HG02973 (cell line): ENCODE measurements around the gene C11orf21.
"Not testable (repeated sequence)": the region's sequence is repeated elsewhere in the genome, so short reads cannot be mapped to it uniquely, and the experiment has no call there.

Experiments
- ATAC-seq: cut with Tn5 transposase; IDR thresholded peaks from one replicate; pipeline ENCODE4 v1.9.1; 2021; ENCODE audit warnings: moderate library complexity; ENCODE audit not compliant: unreplicated experiment

The C11orf21 gene

DNA sequence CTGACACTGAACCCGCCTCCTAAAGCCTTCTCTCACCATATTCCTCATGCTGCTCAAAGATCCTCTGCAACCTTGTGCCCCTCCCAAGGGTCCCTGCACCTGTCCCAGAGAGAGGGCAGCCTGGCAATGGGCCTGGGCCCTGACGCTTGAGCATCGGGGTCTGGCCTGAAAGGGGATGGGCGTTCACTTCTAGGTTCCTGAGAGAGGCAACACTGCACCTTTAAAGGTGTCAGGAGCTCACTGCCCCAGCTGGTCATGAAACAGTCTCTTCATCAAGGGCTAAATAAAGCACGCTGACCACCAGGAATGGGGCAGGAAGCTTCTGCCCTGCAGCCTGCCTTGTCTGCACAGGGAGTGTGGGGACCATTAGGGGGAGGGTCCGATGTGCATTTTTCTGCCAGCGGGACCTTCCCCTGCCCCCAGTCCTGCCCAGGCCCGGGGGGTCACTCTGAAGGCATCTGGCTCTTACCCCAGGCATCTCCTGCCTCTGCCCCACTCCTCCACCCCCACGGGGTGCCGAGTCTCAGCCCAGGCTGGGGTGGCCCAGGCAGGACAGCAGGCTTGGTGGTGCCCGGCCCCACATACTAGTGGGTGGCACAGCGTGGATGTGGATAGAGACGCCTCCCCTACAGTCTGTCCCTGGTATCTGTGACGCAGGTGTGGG, 3.5 kb downstream of the C11orf21 start:
- ATAC-seq, result no peak

DNA sequence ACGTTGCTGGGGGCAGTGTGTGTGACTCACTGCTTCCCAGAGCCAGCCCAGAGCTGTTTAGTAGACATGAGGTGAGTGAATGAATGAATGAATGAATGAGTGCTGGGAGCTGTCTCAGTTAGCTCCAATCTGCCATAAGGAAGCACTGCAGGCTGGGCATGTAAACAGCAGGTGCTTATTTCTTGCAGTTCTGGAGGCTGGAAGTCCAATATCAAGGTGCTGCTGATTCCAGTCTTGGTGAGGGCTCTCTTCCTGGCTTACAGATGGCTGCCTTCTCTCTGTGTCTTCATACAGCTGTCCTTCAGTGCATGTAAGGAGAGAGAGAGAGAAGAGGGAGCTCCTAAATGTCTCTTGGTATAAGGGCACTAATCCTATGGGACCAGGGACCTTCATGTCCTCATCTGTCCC, 4.1 kb downstream of the C11orf21 start:
- ATAC-seq, result no peak

DNA sequence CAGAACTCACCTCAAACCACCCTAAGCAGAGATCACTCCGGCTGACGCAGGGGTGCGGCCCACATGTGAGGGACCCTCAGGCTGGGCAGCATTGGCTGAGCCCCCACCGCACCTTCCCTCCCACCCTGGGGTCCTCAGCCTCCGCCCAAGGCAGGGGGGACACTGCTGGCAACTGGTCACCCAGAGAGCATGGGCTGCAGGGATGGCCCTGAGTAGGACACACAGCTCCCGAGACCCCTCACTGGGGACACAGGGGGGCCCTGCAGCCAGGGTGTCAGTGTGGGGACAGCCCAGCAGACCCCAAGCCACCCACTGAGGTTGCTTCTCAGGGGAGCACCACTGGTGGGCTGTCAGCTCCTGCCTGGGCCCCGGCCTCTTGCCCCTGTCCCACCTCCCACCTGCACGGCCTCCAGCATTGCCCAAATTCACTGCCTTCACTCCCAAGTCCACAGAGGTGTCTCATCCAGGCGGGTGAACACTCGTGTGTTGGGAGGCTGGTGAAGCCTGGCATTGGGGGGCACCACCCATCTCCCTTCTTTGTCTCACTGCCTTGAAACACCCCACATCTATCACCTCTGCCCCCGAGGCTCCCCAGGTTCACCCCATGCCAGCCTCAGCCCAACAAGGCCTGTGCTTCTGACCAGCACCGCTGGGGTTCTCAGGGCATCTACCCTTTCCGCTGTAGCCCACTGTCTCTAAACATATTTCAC, 4.7 kb downstream of the C11orf21 start:
- no peak for ATAC-seq

DNA sequence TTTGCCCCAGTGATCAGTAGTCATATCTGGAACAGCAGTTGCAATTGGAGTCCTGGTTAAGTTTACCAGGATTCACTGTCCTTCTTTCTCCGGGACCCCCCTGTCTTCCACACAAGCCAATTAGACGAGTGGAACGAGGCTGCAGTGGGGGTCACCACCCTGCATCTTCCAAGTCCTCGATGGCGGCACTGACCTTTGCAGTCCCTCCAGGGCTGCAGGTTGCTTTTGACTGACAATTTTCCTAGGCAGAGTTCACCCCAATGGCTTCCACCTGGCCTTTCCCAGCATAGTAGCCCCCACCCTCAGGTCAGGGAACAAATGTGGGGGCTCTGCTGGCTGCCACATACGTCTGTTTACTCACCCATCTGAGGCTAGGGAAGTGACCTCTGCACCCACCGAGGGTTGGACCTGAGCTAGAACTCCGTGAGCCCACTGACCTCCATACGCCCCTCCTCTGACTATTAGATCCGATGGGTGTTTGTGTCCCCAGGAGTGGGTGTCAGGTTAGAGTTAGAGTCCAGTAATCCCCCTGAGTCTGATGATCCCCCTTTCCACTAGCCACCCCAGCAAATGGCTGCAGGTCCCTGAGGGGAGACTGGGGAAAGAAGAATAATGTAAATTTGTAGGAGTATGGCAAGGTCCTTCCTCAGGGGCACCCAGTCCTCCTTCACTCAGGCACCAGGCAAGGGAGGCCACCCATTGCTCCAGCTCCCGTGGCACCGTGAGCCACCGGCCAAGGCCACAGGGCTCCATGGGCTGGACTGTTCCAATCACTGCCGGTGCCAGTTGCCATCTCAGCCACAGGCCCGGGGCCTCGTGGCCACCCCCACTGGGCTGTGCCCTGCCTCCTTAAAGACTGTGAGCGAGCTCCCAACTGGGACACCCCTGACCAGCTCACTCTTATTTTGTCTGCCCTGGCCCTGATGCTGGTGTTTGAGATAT, 5.5 kb downstream of the C11orf21 start:
- ATAC-seq, result no peak

DNA sequence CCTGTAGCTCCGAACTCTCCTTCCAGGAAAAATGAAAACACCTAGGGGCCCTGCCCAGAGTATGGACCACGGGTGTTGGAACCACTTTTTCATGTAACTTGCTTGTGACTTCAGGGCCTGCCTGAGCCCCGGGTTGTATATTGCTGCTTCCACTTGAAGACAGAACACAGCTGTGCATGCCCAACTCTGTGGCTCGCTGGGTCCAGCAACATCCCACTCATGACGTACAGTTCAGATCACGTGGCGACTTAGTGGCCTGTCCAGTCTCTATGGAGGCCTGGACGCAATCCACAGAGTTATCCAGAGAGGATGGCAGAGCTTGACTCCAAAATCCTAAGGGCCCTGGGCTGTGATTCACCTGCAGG, 6.8 kb downstream of the C11orf21 start:
- ATAC-seq, result no peak

DNA sequence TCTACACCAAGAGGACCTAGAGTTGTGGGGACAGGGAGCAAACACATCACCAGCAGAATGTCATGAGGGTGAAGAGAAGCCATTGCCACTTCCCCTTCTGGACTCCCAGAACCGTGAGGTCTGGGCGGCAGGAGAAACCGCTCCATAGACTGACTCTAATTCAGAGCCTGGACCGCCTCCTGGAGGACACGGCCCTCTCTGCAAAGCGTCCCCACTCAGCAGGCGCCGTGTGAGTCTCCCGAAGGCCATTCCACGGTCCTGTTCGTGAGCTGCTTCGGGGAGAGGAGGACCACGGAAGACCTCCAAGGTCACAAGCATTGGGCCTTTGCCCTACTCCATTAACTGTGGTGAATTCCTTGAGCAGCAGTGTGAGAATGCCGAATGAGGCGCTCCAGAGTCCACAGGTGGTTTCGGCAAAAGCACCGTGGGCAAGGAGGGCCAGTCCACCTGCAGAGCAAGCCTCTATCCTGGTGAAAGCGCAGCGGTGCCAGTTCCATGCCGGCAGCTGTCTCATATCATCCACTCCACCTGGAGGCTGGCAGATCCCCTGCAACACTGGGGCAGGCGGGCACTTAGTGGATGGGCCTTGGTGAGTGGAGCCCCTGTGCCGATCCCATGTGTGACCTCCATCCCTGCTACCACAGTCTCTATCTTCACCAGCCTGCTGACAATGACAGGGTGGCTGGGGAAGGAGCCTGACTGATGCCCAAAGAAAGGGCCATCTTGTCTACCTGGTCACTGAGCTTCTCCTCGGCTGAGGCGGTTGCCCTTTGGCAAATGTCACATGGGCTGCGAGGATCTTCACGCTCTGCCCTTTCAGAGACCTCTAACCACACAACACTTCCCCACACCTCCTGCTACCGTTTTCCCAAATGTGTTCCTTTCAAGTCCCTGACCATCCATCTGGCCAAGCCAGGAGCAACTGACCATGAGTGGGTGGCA, 7.5 kb downstream of the C11orf21 start:
- no peak for ATAC-seq

DNA sequence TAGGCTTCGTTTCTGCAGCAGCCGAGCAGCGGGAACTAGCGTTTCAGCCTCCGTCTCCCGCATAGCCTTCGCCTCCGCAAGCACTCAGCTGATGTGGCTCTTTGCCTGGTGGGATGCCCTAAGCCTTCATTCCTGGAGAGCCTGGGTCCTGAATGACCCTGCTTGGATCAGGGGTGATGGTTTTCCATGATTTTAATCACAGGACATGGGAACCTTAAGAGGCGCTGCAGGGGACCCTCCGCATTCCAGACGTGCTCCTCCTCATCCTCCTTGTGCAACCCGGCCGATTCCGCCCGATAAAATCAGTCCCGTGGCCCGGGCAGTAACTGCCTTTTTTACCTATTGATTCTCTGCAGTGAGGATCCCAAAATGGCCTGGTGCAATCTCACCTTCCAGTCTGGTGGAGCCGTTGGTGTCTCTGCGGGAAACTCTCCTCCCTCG, 8.2 kb downstream of the C11orf21 start:
- ATAC-seq, result no peak

DNA sequence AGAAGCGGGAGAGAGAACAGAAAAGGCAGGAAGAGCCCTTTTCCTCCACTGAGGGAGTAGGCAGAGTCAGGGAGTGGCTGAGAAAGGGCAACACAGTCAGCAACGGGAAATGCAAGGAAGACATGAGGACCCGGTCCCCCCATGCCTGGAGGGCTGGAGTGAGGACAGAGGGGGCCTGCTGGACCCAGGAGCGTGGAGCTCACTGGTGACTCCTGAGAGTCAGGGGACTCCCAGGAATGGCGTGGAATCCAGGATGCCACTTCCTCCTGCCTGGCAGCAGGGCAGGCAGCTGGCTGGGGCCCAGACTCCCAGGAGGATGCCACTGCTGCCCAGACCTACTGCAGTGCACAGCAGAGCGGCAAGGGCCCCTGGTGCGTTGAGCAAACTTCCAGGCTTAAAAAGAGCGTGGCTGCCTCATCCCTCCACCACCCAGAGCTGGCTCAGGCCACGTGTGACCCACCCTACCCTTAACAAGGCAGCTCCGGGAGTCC, 11.3 kb downstream of the C11orf21 start:
- ATAC-seq, result no peak

DNA sequence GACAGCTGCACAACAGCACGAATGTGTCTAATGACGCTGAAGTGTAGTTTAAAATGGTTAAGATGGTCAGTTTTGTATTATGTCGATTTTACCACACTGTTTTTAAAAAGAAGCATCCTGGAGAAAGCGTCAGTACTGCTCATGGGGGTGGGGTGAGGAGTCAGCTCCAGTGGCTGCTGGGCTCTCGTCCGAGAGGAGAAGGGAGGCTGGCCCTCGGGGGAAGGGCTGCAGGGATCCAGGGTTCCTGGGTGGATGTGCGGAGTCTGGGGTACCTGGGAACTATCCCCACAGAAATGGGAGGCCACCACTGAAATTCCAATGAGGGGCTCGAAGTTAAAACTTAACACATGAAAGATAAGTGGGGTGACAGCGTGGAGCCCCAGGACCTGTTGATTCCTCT, 11.9 kb downstream of the C11orf21 start:
- ATAC-seq, result no peak

DNA sequence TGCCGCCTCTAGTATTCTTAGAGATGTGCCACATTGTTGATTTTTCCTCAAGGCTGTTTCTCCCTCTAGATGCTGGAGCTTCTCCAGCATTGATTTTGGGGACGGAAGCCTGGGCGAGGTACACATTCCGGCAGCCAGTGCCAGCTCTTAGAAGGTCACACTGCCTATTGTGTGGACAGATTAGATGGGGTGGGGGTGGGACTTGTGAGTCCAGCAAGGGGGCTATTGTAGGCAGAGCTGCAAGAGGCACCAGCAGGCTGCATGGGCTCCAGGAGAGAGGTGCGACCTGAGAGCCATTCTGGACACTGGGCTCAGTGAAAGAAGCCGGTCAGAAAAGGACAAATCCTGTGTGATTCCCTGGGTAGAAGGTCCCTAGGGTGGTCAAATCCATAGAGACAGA, 12.4 kb downstream of the C11orf21 start:
- no peak for ATAC-seq

DNA sequence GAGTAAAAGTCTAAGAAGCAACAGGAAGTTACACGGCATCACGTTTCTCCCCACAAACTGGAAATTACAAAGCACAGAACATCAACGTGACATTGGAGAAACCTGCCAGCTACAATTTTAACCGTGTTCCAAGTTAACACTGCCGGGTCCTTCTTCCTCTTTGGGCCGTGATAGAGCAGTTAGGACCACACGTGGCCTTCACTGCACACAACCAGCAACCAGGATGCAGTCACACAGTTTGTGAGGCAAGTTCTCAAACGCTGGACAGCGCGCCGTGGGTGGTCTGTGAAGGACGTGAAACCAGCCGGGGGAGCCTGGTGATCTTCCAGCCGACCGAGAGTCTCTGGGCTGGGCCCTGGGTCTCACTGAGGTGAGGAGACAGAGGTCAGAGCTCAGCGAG, 14.6 kb downstream of the C11orf21 start:
- no peak for ATAC-seq

DNA sequence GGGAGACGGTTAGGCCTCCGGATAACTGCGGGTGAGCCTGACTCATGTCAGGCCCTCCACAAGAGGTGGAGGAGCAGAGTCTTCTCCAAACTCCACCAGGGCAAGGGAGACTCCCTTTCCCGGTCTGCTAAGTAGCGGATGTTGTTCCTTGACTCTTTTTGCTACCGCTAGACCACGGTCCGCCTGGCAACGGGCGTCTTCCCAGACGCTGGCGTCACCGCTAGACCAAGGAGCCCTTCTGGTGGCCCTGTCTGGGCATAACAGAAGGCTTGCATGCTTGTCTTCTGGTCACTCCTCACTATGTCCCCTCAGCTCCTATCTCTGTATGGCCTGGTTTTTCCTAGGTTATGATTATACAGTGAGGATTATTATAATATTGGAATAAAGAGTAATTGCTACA, 15.4 kb downstream of the C11orf21 start:
- ATAC-seq, result not testable (repeated sequence)

DNA sequence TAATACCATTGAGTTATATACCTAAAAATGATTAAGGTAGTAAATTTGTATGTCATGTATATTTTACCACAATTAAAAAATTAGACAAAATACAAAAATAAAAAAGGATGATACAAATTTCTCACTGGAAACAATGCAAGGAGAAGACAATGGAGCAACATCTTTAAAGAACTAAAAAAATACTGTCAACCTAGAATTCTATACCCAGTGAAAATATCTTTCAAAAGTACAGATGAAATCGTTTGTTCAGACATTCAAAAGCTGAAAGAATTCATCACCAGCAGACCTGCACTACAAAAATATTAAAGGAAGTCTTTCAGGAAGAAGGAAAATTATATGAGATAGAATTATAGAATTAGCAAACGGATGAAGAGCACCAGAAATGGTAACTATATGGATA, 21.5 kb downstream of the C11orf21 start:
- ATAC-seq, result no peak

DNA sequence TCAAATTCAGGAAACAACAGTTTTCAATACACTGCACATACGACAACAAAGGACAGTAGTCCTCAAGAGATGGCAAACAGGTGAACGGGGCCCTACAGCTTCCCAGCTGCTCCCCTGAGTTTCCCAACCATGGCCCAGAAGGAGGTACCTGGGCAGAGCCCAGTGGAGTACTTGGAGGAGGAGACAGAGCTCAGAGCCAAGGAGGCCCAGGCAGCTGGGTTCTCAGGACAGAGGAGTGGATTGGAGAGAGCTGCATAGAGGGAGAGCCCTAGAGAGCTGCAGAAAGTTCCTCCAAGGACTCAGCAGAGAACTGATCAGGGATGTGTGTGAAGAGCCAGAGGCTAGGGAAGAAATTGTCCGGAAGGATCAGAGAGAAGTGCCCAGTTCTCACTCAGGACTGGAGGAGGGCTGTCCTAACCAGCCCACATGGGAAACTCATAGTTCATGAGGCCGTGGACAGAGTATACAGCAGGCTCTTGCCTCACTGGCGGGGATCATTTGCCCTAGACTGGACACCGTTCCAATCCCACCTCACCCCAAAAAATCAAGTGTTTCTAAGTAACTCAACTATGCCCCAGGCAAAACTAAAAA, 23.7 kb downstream of the C11orf21 start:
- ATAC-seq, result no peak

DNA sequence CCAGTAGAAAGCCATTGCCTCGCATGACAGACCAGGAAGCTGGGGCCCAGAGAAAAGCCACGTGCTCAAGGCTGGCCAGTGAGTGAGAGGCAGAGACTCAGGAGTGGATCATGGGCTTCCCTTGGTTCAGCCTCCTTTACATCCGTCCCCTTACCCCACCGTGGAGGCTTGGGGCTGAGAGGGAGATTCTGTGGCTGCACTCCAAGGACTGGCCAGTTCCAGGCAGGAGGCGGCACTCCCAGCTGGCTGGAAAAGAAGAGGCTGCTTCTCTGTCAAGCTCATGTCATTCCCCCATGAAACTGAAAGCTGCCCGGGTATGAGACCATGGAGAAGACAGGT, 24.7 kb downstream of the C11orf21 start:
- ATAC-seq, result no peak

DNA sequence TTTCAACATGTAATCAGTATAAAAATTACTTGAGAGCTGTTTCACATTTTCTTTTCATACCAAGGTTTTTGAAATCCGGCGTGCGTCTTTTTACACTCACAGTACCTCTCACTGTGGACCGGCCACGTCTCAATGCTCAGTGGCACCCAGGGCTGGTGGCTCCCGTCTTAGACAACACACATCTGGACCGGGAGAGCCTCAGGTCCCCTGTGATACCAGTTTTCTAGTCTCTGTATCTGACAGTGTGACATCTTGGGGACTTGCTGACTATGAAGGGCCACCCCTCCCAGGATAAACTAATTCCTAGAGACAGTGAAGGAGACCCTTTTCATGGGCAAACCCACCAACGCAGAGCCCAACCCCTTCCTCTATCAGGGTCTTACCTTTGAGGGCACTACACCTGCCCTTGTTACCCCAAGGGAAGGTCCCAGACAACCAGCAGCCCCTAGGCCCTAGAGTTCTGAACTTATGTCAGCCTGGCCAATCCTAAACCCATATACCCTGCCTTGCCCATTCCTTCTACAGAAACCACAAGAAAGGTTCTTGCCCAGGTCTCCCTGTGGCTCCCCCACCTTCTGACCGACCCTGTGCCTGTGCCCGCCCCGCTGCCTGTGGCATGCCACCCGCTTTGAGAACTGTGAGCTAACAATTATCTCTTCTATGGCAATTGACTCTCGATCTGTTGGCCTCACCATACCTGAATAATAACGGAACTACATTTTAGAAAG, 25.3 kb downstream of the C11orf21 start:
- ATAC-seq, result no peak

DNA sequence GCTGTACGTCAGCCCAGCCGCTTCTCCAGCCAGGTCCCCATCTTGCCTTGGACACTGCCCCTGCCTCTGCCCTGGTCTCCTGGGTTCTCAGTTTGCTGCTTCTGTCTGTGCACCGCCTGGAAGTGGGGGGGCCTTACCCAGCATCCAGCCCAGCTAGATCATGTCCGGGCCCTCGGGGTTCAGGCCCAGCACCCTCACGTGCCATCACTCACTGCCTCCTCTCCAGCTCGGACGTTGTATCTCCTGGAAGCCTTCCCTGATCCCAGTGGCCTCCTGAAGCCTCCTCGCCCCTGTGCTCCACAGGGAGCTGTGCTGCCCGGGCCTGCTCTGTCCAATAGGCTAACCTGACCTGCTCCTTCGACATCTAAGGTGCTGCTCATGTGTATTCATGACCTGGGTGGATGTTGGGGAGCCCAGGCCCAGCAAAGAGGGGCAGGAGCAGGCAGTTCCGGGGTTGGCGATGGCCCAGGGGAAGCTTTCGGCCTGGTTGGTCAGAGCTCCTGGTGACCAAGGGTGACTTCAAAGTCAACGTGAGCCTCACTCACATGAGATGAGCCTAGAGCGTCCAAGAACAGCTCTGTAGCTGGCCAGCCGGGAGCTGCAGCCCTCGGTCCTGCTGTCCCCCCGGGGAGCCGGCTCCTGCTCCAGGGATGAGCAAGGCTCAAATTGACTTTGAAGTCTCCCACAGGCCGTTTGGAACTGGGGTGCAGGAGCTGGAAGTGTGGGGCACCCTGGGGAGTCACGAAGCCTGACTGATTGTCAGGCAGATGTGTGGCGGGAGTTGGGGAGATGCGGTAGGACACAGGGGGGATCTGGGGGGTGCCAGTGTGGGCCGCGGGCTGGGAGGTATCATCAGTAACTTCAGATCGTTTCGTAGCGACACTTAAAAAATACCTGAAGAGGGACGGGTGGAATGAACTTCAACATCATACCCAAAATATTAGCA, 26.1 kb downstream of the C11orf21 start:
- no peak for ATAC-seq

DNA sequence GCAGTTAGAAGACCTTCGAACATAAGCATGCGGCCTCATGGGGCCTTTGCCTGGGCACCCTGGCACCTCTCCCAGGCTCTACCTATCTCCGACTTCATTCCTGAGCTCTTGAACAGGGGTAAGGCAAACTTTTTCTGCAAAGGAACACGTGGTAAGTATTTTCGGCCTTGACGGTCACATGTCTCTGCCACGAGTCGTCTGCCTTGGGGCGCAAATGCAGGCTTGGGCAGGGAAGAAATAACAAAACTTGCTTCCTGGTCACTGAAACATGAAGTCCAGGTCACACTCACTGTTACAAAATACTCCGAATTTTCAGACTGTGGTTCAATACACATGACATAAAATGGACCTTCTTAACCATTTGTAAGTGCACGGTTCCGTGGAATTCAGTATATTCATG, 27.9 kb downstream of the C11orf21 start:
- ATAC-seq, result no peak
